HG03196 (cell line): ENCODE data around the gene GALNT11.
A peak's percentile ranks its signal among the peaks of the same experiment; 100 is the strongest.

Experiments
- ATAC-seq: cut with Tn5 transposase; IDR thresholded peaks from one replicate; pipeline ENCODE4 v1.9.1; 2021; ENCODE audit not compliant: unreplicated experiment

GALNT11 gene

GRCh38 chr7:152144557-152145245 lies 119.2 kb downstream of the GALNT11 start:
- ATAC-seq, result no peak

- no peak for ATAC-seq
Measured at GRCh38 chr7:152145853-152146466, 120.5 kb downstream of the GALNT11 start.

GRCh38 chr7:152148706-152149105 lies 123.2 kb downstream of the GALNT11 start:
- ATAC-seq, result no peak

- no peak for ATAC-seq
Measured at GRCh38 chr7:152149363-152149762, 123.9 kb downstream of the GALNT11 start.

GRCh38 chr7:152152267-152152666 lies 126.8 kb downstream of the GALNT11 start:
- no peak for ATAC-seq

DNA sequence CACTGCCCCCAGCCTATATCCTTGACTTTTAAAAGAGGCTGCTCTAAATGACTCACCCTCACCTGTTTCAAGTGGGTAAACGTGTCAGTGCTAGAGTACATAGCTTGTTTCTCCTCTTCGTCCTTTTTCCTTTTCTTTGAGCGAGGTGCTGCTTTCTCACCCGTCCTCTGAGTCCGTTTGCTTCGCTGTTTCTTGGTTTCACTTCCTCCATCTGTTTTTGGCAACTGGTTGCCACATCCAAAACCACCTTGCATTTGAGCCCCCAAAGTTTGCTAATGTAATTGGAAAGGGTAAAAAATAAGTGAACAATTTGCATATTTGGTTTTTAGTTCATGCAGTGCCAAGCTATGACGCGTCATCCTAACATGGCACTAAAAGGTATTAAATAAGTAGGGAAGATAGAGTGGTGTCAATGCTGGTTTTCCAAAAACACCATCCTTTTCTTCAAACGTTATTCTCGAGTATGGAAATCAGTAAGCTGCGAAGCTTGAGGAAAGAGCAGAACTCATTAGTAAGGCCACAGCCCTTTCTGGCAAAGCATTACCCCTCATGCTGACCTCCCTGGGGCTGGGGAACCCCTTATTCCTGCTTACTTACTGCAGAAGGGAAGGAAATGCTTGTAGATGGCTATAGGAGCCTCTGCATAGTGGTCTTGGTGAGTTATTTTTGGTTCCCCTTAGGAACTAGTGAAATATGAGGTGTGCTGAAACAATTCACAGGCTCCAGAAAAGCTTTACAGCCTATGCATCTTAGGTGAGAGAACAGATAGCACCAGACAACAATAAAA lies 133.5 kb downstream of the GALNT11 start:
- ATAC-seq, result peak; percentile 87

GRCh38 chr7:152161171-152161570 lies 135.7 kb downstream of the GALNT11 start:
- no peak for ATAC-seq

DNA sequence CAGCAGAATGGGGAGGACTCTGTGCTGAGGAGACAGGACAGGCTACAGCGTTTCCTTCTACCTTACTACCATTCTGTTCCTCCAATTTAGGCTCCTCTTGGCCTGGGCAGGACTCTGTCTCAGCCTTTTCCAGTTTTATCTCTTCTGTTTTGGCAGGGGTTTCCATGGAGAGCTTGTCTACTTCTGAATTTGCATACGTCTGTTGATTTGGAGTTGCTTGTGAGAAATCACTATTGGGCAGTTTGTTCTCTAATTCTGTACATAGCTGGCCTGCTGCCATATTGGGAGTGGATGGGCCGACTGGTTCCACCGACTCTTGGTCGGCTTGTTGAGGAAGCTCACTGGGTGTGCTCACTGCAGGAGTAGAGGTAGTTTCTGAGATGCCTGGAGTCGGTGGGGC lies 136.8 kb downstream of the GALNT11 start:
- no peak for ATAC-seq
